GM12801 (cell line): ENCODE data around the gene UBE2L3.

Experiments used
- TF ChIP-seq, protein P1 (sequence below): IDR thresholded peaks from one replicate; pipeline ENCODE4 v1.5.1; 2011; ENCODE audit warnings: control low read depth; ENCODE audit not compliant: insufficient read length; ENCODE audit errors: extremely low read depth

The UBE2L3 gene

DNA sequence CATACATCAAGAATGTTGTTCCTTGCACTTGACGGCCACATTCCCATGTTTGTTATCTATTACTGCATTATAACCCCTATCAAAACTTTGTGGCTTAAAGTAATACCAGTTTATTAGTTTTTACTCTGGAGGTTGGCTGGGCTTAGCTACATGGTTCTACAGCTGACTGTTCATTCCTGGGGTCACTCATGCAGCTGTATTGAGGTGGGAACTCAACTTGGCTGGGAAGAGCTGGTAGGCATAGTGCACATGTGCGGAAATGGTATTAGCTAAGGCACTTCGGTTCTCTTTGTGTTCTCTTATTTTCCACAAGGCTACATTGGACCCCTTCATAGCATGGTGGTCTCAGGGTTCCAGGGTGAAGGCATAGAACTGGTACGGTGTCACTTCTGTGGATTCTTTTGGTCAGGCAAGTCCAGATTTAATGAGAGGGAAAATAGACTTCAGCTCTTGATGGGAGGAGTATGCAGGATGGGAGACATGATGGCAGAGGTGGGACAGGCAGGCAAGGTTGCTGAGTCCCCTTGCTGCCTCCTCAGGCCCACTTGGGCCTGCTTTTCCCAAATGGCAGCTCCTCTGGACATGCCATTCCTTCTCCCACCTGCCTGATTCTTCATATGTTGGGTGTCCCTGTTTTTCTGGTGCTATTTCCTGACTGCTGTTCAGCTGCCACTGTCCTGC is 46.2 kb downstream of the UBE2L3 start:
- TF ChIP-seq, protein P1, sequence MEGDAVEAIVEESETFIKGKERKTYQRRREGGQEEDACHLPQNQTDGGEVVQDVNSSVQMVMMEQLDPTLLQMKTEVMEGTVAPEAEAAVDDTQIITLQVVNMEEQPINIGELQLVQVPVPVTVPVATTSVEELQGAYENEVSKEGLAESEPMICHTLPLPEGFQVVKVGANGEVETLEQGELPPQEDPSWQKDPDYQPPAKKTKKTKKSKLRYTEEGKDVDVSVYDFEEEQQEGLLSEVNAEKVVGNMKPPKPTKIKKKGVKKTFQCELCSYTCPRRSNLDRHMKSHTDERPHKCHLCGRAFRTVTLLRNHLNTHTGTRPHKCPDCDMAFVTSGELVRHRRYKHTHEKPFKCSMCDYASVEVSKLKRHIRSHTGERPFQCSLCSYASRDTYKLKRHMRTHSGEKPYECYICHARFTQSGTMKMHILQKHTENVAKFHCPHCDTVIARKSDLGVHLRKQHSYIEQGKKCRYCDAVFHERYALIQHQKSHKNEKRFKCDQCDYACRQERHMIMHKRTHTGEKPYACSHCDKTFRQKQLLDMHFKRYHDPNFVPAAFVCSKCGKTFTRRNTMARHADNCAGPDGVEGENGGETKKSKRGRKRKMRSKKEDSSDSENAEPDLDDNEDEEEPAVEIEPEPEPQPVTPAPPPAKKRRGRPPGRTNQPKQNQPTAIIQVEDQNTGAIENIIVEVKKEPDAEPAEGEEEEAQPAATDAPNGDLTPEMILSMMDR, result no peak

DNA sequence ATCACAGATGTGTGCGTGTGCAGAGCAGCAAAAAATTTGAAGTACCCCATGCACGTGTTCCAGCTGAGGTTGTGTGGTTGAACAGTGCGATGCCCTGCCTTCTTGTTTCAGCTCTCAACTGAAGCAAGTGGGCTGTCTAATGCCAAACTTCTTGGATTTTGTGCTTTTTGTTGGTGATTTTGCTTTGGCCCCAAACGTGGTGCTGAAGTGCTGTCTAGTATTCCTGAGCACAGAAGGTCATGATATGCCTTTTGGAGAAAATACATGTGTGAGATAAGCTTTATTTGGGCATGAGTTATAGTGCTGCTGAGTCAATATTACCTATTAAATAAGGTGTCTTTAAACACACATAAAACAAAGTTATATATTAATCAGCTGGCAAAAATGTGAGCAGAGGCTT is 48.2 kb downstream of the UBE2L3 start:
- TF ChIP-seq, protein P1, result no peak

DNA sequence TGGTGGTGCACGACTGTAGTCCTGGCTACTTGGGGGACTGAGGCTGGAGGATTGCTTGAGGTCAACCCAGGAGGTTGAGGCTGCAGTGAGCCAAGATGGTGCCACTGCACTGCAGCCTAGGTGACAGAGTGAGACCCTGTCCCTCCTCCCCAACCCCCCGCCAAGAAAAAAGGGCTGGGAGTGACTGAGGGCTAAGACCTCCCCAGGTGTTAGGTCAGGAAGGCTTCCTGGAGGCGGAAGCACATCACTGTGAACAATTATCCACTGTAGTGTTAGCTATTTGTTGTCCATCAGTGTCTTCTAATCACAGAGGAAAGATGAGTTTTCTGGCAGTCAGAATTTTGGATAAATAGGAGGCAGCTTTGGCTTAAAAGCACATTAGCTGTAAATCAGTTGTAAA is 53.5 kb downstream of the UBE2L3 start:
- TF ChIP-seq, protein P1, result no peak

DNA sequence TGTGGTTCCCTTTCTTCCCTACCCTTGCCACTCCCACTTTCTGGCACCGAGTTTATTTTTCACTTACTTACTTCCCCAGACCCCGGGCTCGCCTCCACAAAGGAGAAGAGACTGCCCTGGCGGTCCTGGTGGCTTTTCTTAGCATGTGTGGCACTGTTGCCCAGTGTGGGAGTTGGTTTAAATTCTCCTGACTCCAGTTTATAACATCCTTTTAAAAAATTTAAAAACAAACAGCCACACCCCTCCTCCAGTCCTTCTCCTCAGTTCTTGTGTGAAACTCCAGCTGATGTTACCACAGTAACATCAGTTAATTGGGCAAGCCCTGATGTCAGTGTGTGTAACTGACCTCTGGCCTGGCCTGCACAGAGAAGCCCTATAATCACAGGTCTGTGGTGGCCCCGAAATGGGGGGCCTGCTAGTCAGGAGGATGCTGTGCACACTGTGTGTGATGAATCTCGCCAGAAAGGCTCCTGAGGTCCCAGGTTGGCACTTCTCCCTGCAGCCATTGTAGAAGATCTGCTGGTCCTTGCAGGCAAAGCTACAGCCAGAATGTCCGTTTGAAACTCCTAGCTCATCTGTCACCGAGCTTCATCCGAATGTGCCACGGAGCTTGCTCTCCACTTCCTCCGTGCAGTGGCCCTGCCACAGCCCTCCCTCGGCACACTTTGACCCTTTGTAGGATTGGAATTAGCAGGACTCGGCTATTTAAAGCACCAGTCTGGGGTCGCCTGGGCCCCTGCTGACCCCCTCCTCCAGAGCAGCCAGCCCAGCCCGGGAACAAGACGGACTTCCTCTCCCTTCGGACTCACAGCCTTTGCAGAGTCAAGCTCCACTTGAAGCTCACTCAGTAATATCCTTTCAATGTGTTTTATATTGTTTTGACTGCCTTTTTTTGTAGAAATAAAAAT is 54.8 kb downstream of the UBE2L3 start:
- TF ChIP-seq, protein P1, result no peak

DNA sequence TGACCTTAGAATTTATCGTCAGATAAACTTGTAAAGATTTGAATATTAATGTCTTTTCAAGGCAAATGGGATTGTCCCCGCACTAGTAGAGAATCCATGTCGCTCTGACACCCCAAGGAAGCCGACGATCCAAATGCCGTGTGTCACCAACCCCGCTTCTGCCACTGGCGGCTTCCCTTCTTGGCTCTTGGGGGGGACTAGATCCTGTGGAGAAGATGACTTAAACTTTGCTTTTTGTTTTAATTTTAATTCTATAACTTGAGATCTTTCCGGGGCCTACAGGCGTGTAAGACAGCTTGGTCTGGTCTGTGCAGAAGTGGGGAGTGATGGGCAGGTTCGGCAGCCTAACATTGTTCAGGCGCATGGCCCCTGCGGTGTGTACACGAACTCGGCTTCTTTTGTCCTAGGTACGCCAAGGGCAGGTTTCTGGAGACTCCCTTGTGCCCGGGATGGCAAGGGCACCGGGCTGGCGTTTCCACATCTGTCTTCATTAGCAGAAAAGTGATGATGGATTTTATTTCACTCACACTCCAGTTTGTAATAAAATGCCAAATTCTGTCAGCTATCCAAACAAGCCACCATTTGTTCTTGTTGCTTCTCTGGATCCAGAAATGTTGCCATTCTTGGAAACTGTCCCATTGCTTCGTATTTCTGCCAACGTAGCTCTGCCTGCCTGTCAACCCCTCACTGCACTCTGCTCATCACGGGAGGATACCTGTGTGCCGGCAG is 55.6 kb downstream of the UBE2L3 start:
- TF ChIP-seq, protein P1, result no peak

DNA sequence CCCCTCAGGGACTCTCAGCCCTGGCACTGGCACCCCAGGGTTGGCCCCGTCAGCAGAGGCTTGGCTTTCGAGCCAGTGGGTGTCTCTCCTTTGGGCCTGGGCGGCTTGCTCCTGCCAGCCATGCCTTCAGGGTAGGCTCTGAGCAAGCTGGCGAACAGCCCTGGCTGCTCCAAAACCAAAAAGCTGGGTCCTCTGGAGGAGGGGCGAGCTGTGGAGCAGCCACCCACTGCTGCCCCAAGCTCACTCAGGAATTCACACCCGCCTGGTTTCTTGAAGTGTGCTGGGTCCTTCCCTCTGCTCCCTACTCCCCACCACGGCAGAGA is 56.1 kb downstream of the UBE2L3 start:
- TF ChIP-seq, protein P1, result no peak
